Measurements from ENCODE around the gene STX19.

Gene STX19

GRCh38 chr3:94065819-94066480 is 37.6 kb upstream of the STX19 start:
- H3K4me3 ChIP-seq (replicated peaks; ENCODE audit: low read depth, low read length): no peak overlapping the region
- no peak for DNase-seq (ENCODE audit: low read depth)
- TF ChIP-seq CTCF (IDR thresholded peaks at IDR 0.05; ENCODE audit: low read length, missing control alignments): no peak

- H3K4me3 ChIP-seq (replicated peaks; ENCODE audit: low read depth, low read length): no peak overlapping the region
- TF ChIP-seq CTCF (IDR thresholded peaks at IDR 0.05; ENCODE audit: low read length, missing control alignments): no peak
Observed at GRCh38 chr3:94065122-94065521, 36.7 kb upstream of the STX19 start.

GRCh38 chr3:94064243-94064860 is 36.0 kb upstream of the STX19 start:
- DNase-seq (ENCODE audit: low read depth): no peak
- H3K4me3 ChIP-seq (replicated peaks; ENCODE audit: low read depth, low read length): peak overlapping the region; percentile 6
- no peak for TF ChIP-seq CTCF (IDR thresholded peaks at IDR 0.05; ENCODE audit: low read length, missing control alignments)

More at GRCh38 chr3:94065122-94065521, 36.7 kb upstream of the STX19 start:
- no peak for DNase-seq (ENCODE audit: low read depth)

GRCh38 chr3:94063496-94064119 is 35.2 kb upstream of the STX19 start:
- TF ChIP-seq CTCF (IDR thresholded peaks at IDR 0.05; ENCODE audit: low read length, missing control alignments): no peak
- DNase-seq (ENCODE audit: low read depth): no peak
- peak overlapping the region; percentile 77 for H3K4me3 ChIP-seq (replicated peaks; ENCODE audit: low read depth, low read length)

DNA sequence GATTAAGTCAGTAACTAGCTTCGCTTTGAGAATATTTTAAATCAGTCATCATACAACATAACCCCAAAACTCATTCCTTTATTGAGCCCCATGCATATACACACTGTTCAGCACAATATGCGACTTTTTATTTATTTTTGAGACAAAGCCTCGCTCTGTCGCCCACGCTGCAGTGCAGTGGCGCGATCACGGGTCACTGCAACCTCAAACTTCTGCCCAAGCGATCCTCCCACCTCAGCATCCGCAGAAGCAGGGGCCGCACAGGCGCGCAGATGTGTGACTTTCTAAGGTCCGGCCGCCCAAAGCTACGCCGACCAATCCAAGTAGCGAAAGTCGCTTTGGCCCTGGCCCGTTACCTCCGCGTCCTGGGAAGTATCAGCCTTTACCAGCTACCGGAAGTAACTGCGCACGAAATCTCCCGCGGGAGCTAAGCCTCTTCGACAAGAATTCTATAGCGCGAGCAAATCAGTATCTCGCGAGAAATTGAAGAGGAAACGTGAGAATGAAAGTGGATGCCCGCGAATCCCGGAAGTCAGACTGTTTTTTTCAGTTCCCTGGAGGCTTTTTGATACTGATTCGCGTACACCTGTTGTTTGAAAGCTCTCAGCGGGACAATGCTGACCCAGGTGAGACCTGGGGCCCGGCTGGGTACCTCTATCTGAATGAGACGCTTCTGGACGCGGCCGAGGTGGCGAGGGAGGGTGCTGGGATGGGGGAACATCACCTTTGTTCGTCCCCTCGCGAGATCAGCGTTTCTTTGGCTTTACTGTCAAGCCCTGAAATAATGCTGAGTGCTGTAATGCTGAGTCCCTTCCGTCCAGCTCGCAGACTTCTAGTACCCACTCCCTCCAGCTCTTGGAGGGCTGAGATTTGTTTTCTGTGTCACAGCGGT is 34.4 kb upstream of the STX19 start, which contains the start of the genes DHFR2 and NSUN3:
Gene DHFR2, minus strand, starts transcription at position 404 of the 892 bp plus-strand sequence. CDS start 1,405 bp downstream, outside the sequence.
Gene NSUN3, plus strand, starts transcription at position 549 of the 892 bp plus-strand sequence. Its CDS starts 66 bp downstream, at position 615.
- peak within 1 kb of the TSS; percentile 77 for H3K4me3 ChIP-seq (replicated peaks; ENCODE audit: low read depth, low read length)
- peak; percentile 99 for DNase-seq (ENCODE audit: low read depth)
- TF ChIP-seq CTCF (IDR thresholded peaks at IDR 0.05; ENCODE audit: low read length, missing control alignments): no peak

- DNase-seq (ENCODE audit: low read depth): no peak
- no peak overlapping the region for H3K4me3 ChIP-seq (replicated peaks; ENCODE audit: low read depth, low read length)
- no peak for TF ChIP-seq CTCF (IDR thresholded peaks at IDR 0.05; ENCODE audit: low read length, missing control alignments)
Observed at GRCh38 chr3:94061297-94061696, 32.9 kb upstream of the STX19 start.
